ENCODE results near the gene LECT2.

The LECT2 gene

DNA sequence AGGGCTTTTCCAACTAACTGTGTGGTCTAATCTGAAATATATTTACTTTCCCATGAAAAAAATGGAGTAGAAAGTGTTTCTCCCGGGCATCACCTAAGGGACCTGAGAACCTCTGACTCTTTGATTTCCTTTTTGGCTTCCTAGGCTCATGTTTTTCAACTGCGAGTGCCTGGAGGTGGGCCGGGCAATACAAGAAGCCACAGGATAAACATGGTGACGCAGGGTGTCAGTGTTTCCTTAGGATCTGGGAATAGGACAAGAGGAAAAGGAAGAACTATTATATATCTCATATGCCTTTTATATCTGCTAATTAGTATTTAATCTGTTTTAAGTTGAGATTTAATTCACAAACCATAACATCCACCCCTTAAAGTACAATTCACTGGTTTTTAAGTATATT lies 11.4 kb upstream of the LECT2 start:
- H3K4me1 ChIP-seq (ENCODE audit: control insufficient read depth in 2 of 2, insufficient read depth in 2 of 2, low read length in 2 of 2), result no peaks in the 10 kb centered on the region
- no peak overlapping the region for H3K27ac ChIP-seq (ENCODE audit: low read depth in 2 of 2, low read length in 2 of 2)
- H3K27me3 ChIP-seq (ENCODE audit: control insufficient read depth in 2 of 2, insufficient read depth in 2 of 2, low read length in 2 of 2), result no peaks in the 10 kb centered on the region
- no peak overlapping the region for H3K9ac ChIP-seq (ENCODE audit: low read depth in 1 of 2, low read length in 2 of 2)
- no peaks in the 10 kb centered on the region for H3K36me3 ChIP-seq (ENCODE audit: control insufficient read depth in 2 of 2, insufficient read depth in 2 of 2, low read length in 2 of 2)
- no peak overlapping the region for H3K4me3 ChIP-seq (ENCODE audit: low read length in 2 of 2)
- no peaks in the 10 kb centered on the region for H3K9me3 ChIP-seq (ENCODE audit: control insufficient read depth in 2 of 2, low read length in 2 of 2)

DNA sequence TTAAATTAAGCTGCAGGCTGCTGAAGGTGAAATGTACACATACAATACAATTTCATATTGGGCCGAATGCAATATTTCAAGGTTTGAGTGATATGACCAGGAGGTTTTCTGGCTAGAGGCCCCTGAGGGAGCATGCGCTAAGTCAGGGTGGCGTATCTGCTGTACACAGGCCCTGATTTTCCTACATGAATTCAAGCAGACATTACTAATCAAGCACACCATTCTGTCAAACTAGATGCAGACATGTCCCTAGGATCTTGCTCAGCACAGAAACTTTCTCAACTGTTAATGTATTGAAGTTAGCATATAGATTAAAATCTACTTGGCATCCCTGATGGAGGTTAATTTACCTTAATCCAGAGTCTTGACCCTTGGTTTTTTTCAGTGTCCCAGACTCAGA lies 10.7 kb upstream of the LECT2 start:
- Histone ChIP-seq H3K36me3 (ENCODE audit: control insufficient read depth in 2 of 2, insufficient read depth in 2 of 2, low read length in 2 of 2) (no peaks in the 10 kb centered on the region), H3K27ac (ENCODE audit: low read depth in 2 of 2, low read length in 2 of 2) (no peak overlapping the region), H3K9me3 (ENCODE audit: control insufficient read depth in 2 of 2, low read length in 2 of 2) (no peaks in the 10 kb centered on the region), H3K27me3 (ENCODE audit: control insufficient read depth in 2 of 2, insufficient read depth in 2 of 2, low read length in 2 of 2) (no peaks in the 10 kb centered on the region), H3K9ac (ENCODE audit: low read depth in 1 of 2, low read length in 2 of 2) (no peak overlapping the region), H3K4me3 (ENCODE audit: low read length in 2 of 2) (no peak overlapping the region), H3K4me1 (ENCODE audit: control insufficient read depth in 2 of 2, insufficient read depth in 2 of 2, low read length in 2 of 2) (no peaks in the 10 kb centered on the region)

DNA sequence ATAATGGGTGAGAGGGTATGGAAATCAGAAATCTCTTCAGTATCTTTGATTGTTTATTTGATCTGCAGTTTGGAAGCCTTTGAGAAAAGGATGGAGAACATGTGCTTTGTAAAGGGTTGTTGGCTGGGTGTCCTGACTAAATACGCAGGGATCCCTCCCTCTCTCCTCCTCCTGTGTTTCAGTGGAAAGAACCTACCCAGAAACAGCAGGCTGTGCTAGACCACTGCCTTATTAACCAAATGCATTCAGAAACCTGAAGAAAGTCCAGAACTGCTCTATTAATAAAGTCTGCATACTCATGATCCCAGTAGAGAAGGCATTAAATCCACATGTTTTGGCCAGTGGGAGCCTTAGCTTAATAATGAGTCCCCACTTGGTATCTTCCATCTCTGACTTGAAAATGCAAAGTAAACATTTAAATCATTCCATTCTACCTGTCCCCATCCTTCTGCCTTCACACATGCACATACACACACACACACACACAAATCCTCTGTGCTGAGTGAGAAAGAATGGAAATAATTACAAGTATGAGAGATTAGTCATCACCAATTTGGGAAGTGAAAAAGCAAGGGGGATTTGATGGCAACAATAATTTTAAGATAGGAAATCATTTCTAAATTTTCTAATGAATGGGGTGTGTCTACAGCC lies 10.0 kb upstream of the LECT2 start:
- Histone ChIP-seq H3K4me1 (ENCODE audit: control insufficient read depth in 2 of 2, insufficient read depth in 2 of 2, low read length in 2 of 2) (no peaks in the 10 kb centered on the region), H3K9me3 (ENCODE audit: control insufficient read depth in 2 of 2, low read length in 2 of 2) (no peaks in the 10 kb centered on the region), H3K36me3 (ENCODE audit: control insufficient read depth in 2 of 2, insufficient read depth in 2 of 2, low read length in 2 of 2) (no peaks in the 10 kb centered on the region), H3K9ac (ENCODE audit: low read depth in 1 of 2, low read length in 2 of 2) (no peak overlapping the region), H3K27me3 (ENCODE audit: control insufficient read depth in 2 of 2, insufficient read depth in 2 of 2, low read length in 2 of 2) (no peaks in the 10 kb centered on the region), H3K4me3 (ENCODE audit: low read length in 2 of 2) (no peak overlapping the region), H3K27ac (ENCODE audit: low read depth in 2 of 2, low read length in 2 of 2) (no peak overlapping the region)

- H3K36me3 ChIP-seq (ENCODE audit: control insufficient read depth in 2 of 2, insufficient read depth in 2 of 2, low read length in 2 of 2), result no peaks in the 10 kb centered on the region
- H3K9me3 ChIP-seq (ENCODE audit: control insufficient read depth in 2 of 2, low read length in 2 of 2), result no peaks in the 10 kb centered on the region
- H3K27ac ChIP-seq (ENCODE audit: low read depth in 2 of 2, low read length in 2 of 2), result no peak overlapping the region
- no peaks in the 10 kb centered on the region for H3K4me1 ChIP-seq (ENCODE audit: control insufficient read depth in 2 of 2, insufficient read depth in 2 of 2, low read length in 2 of 2)
- no peak overlapping the region for H3K4me3 ChIP-seq (ENCODE audit: low read length in 2 of 2)
- no peak overlapping the region for H3K9ac ChIP-seq (ENCODE audit: low read depth in 1 of 2, low read length in 2 of 2)
- no peaks in the 10 kb centered on the region for H3K27me3 ChIP-seq (ENCODE audit: control insufficient read depth in 2 of 2, insufficient read depth in 2 of 2, low read length in 2 of 2)
These were observed 742 bp upstream of the LECT2 start for GRCh38 chr5:135955525-135955924.

- Histone ChIP-seq H3K27ac (ENCODE audit: low read depth in 2 of 2, low read length in 2 of 2) (no peak overlapping the region), H3K9me3 (ENCODE audit: control insufficient read depth in 2 of 2, low read length in 2 of 2) (no peaks in the 10 kb centered on the region), H3K36me3 (ENCODE audit: control insufficient read depth in 2 of 2, insufficient read depth in 2 of 2, low read length in 2 of 2) (no peaks in the 10 kb centered on the region), H3K9ac (ENCODE audit: low read depth in 1 of 2, low read length in 2 of 2) (no peak overlapping the region), H3K27me3 (ENCODE audit: control insufficient read depth in 2 of 2, insufficient read depth in 2 of 2, low read length in 2 of 2) (no peaks in the 10 kb centered on the region), H3K4me3 (ENCODE audit: low read length in 2 of 2) (no peak overlapping the region), H3K4me1 (ENCODE audit: control insufficient read depth in 2 of 2, insufficient read depth in 2 of 2, low read length in 2 of 2) (no peaks in the 10 kb centered on the region)
These were observed 933 bp downstream of the LECT2 start for GRCh38 chr5:135953850-135954249.

DNA sequence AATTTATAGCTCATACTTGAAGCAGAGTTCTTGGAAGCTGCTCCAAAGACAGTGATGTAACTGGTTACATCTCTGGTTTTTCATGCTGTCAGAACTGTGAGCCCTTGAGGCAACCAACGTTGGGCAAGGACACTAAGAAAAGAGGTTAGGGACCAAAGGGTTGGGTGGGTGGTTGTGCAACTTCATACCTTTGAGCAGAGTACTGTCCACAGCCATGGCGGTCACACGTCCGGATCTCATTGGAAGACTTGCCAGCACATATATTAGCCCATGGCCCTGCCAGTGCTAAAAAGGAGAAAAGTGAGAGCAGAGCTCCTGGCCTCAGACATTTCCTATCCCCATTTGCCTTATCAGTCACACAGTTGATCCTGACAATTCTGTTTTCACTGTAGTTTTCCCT lies 2.1 kb downstream of the LECT2 start:
- no peaks in the 10 kb centered on the region for H3K27me3 ChIP-seq (ENCODE audit: control insufficient read depth in 2 of 2, insufficient read depth in 2 of 2, low read length in 2 of 2)
- no peak overlapping the region for H3K27ac ChIP-seq (ENCODE audit: low read depth in 2 of 2, low read length in 2 of 2)
- H3K36me3 ChIP-seq (ENCODE audit: control insufficient read depth in 2 of 2, insufficient read depth in 2 of 2, low read length in 2 of 2), result no peaks in the 10 kb centered on the region
- H3K4me1 ChIP-seq (ENCODE audit: control insufficient read depth in 2 of 2, insufficient read depth in 2 of 2, low read length in 2 of 2), result no peaks in the 10 kb centered on the region
- no peaks in the 10 kb centered on the region for H3K9me3 ChIP-seq (ENCODE audit: control insufficient read depth in 2 of 2, low read length in 2 of 2)
- no peak overlapping the region for H3K4me3 ChIP-seq (ENCODE audit: low read length in 2 of 2)
- H3K9ac ChIP-seq (ENCODE audit: low read depth in 1 of 2, low read length in 2 of 2), result no peak overlapping the region

DNA sequence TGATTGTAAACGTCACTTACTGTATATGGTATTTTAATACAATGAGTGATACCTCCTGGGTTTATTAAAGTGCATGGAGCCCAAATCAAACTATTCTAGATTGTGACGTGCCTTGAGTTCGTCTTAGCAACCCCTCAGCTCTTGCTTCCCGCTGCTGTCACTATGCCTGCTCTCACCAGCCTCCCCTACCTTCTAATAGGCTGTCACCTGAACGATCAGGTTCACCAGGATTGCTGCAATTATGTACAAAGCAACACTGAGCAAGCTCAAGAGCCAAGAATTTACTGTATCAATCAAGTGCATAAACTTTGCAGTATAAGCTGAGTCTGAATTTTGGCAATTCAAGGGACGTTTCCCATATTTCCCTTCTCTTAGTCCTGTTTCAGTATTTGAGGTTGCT lies 3.0 kb downstream of the LECT2 start:
- no peaks in the 10 kb centered on the region for H3K4me1 ChIP-seq (ENCODE audit: control insufficient read depth in 2 of 2, insufficient read depth in 2 of 2, low read length in 2 of 2)
- H3K27me3 ChIP-seq (ENCODE audit: control insufficient read depth in 2 of 2, insufficient read depth in 2 of 2, low read length in 2 of 2), result no peaks in the 10 kb centered on the region
- H3K4me3 ChIP-seq (ENCODE audit: low read length in 2 of 2), result no peak overlapping the region
- H3K9me3 ChIP-seq (ENCODE audit: control insufficient read depth in 2 of 2, low read length in 2 of 2), result no peaks in the 10 kb centered on the region
- H3K9ac ChIP-seq (ENCODE audit: low read depth in 1 of 2, low read length in 2 of 2), result no peak overlapping the region
- H3K36me3 ChIP-seq (ENCODE audit: control insufficient read depth in 2 of 2, insufficient read depth in 2 of 2, low read length in 2 of 2), result no peaks in the 10 kb centered on the region
- H3K27ac ChIP-seq (ENCODE audit: low read depth in 2 of 2, low read length in 2 of 2), result no peak overlapping the region

DNA sequence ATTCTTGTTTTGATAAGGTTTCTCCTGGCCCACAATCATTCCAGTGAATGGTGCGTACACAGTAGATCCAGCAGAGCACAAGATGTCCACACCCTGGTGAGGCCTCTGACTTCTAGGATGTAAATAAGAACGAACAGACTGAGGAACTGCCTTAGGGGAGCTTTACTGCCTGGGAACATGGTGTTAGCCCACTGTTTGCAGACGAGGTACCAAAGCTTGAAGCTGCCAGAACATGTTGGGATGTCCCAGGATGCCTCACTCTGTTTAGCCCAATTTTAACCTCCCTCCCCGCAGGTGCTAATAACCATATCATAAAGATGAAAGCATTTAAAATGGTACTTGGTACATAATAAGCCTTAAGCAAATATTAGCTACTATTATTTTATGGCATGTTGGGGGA lies 3.5 kb downstream of the LECT2 start:
- H3K9me3 ChIP-seq (ENCODE audit: control insufficient read depth in 2 of 2, low read length in 2 of 2), result no peaks in the 10 kb centered on the region
- no peak overlapping the region for H3K4me3 ChIP-seq (ENCODE audit: low read length in 2 of 2)
- no peak overlapping the region for H3K9ac ChIP-seq (ENCODE audit: low read depth in 1 of 2, low read length in 2 of 2)
- no peaks in the 10 kb centered on the region for H3K36me3 ChIP-seq (ENCODE audit: control insufficient read depth in 2 of 2, insufficient read depth in 2 of 2, low read length in 2 of 2)
- no peak overlapping the region for H3K27ac ChIP-seq (ENCODE audit: low read depth in 2 of 2, low read length in 2 of 2)
- no peaks in the 10 kb centered on the region for H3K27me3 ChIP-seq (ENCODE audit: control insufficient read depth in 2 of 2, insufficient read depth in 2 of 2, low read length in 2 of 2)
- H3K4me1 ChIP-seq (ENCODE audit: control insufficient read depth in 2 of 2, insufficient read depth in 2 of 2, low read length in 2 of 2), result no peaks in the 10 kb centered on the region

DNA sequence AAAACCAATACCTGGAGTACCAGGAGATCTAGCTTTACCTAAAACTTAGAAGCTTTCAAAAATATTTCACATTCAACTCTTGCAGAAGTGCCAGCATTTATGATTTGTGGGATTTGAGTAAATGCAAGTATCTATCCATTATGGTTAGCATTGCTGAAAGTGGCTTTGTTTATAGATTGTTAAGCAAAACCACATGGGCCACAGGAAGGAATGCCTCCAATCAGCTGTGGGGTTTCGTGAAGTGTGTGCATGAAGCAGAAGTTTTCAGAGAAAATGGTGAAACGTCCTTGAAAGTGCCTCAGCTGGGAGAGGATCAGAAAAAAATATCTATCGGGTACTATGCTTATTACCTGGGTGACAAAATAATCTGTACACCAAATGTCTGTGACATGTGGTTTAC lies 4.2 kb downstream of the LECT2 start:
- Histone ChIP-seq H3K4me3 (ENCODE audit: low read length in 2 of 2) (no peak overlapping the region), H3K4me1 (ENCODE audit: control insufficient read depth in 2 of 2, insufficient read depth in 2 of 2, low read length in 2 of 2) (no peaks in the 10 kb centered on the region), H3K27ac (ENCODE audit: low read depth in 2 of 2, low read length in 2 of 2) (no peak overlapping the region), H3K9ac (ENCODE audit: low read depth in 1 of 2, low read length in 2 of 2) (no peak overlapping the region), H3K27me3 (ENCODE audit: control insufficient read depth in 2 of 2, insufficient read depth in 2 of 2, low read length in 2 of 2) (no peaks in the 10 kb centered on the region), H3K9me3 (ENCODE audit: control insufficient read depth in 2 of 2, low read length in 2 of 2) (no peaks in the 10 kb centered on the region), H3K36me3 (ENCODE audit: control insufficient read depth in 2 of 2, insufficient read depth in 2 of 2, low read length in 2 of 2) (no peaks in the 10 kb centered on the region)

DNA sequence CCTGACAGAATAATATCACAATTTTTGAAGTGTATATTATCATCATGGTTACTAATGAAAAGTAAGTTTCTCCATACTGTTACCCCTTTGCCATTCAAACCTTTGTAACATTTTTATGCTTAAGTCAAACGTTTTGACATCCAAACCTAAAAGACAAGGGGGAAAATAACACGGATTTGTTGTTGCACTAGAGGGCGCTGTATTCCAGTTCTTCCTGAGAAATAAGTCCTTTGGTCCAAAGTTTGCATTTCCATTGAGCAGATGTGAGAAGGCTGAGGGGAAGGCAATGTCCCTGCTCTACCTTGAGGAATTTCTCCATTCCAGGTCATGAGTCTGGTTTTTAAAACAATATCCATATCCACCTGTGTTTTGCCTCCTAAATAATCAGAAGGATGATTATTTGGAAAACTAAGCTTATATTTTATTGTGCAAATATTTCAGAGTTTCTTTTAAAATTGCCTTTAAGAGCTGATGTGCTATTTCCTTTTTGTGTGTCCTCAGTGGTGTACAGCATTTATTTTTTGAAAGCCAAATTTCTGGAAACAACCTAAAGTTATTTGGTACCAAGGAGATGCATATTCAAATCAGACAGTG lies 9.7 kb downstream of the LECT2 start:
- Histone ChIP-seq H3K9me3 (ENCODE audit: control insufficient read depth in 2 of 2, low read length in 2 of 2) (no peaks in the 10 kb centered on the region), H3K27me3 (ENCODE audit: control insufficient read depth in 2 of 2, insufficient read depth in 2 of 2, low read length in 2 of 2) (peaks cover 0 to 2% of the 10 kb centered on the region in 2 donors), H3K4me1 (ENCODE audit: control insufficient read depth in 2 of 2, insufficient read depth in 2 of 2, low read length in 2 of 2) (no peaks in the 10 kb centered on the region), H3K4me3 (ENCODE audit: low read length in 2 of 2) (no peak overlapping the region), H3K27ac (ENCODE audit: low read depth in 2 of 2, low read length in 2 of 2) (no peak overlapping the region), H3K36me3 (ENCODE audit: control insufficient read depth in 2 of 2, insufficient read depth in 2 of 2, low read length in 2 of 2) (no peaks in the 10 kb centered on the region), H3K9ac (ENCODE audit: low read depth in 1 of 2, low read length in 2 of 2) (no peak overlapping the region)
